A673 (cell line): ENCODE data around the gene LHX6.

Source experiments
- EZH2 ChIP-seq: fragments of 200-600 bp; sonication (generic); IDR thresholded peaks from 2 replicates; pipeline ENCODE4 v1.6.1; 2017; ENCODE audit warnings: borderline replicate concordance, low read depth, mild to moderate bottlenecking, mixed read lengths, antibody characterized with exemption, low read length; ENCODE audit not compliant: poor library complexity, severe bottlenecking
- TF ChIP-seq, protein P1 (sequence below): fragments of 300-800, 200-600 bp; sonication (generic); conservative IDR thresholded peaks from 2 replicates; pipeline ENCODE4 v1.5.1; 2017; ENCODE audit warnings: low read depth, mild to moderate bottlenecking, antibody characterized with exemption, low read length, moderate library complexity, mixed read lengths

DNA sequence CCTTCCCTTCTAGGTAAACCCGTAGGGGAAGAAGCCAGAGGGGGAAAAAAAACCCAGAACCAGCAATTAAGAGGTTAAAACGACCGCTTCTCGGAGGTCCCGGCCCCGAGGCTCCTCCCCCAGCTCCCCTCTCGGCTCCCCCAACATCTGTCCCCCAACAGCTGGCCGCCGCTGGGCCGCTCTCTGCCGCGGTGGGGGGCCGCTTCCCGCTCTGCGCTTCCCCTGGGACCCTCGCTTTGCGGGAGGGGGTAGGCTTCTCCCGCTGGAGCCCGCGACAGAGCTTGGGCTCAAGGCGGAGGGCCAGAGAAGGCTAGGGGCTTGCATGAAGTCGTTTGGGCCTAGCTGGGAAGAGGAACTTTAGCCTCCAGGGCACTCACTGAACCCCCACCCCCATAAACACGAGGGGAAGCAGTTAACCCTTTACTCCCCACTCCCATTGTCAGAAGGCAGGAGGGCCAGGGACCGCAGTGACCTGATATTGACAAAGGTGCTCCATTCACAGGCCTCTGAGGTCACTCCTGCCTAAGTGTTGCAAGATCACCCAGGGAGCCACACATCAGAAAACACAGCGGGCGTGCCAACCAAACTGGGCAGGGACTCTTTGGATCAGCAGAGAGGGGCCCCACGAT is 7.5 kb downstream of the LHX6 start:
- TF ChIP-seq, protein P1, sequence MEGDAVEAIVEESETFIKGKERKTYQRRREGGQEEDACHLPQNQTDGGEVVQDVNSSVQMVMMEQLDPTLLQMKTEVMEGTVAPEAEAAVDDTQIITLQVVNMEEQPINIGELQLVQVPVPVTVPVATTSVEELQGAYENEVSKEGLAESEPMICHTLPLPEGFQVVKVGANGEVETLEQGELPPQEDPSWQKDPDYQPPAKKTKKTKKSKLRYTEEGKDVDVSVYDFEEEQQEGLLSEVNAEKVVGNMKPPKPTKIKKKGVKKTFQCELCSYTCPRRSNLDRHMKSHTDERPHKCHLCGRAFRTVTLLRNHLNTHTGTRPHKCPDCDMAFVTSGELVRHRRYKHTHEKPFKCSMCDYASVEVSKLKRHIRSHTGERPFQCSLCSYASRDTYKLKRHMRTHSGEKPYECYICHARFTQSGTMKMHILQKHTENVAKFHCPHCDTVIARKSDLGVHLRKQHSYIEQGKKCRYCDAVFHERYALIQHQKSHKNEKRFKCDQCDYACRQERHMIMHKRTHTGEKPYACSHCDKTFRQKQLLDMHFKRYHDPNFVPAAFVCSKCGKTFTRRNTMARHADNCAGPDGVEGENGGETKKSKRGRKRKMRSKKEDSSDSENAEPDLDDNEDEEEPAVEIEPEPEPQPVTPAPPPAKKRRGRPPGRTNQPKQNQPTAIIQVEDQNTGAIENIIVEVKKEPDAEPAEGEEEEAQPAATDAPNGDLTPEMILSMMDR: no peak
- no peak for TF ChIP-seq EZH2
